T-cell (primary cell): ENCODE data around the gene FAM135A. TPM values are rescaled to one million over a fixed set of nuclear protein-coding genes. Genes with fewer than 3 reads are reported as not detected.
"Not testable (repeated sequence)": the region's sequence is repeated elsewhere in the genome, so short reads cannot be mapped to it uniquely, and the experiment has no call there.

ENCODE experiments used
- ATAC-seq, 4 experiments: fragments of 200-7000 bp in 3 of 4; fragments of 150-1000 bp in 1 of 4; cut with Tn5 transposase; replicated peaks in 1 of 4; 1 replicate in 3 of 4; 2 replicates in 1 of 4; pipeline ENCODE4 v1.10.0; 2021; ENCODE audit warnings: moderate library complexity in 3 of 4, mild to moderate bottlenecking in 2 of 4, moderate number of reproducible peaks in 1 of 4
- CTCF ChIA-PET, 2 donors: fragments of 300-600 bp; sonication (Branson Sonifier 250); formaldehyde crosslinking; loops; one replicate each; lab custom pipeline; 2022; ENCODE audit warnings: antibody characterized with exemption in 2 of 2; lab: Charles Lee
- POLR2A ChIA-PET, 2 donors: fragments of 300-600 bp; sonication (Branson Sonifier 250); formaldehyde crosslinking; loops; one replicate each; lab custom pipeline; 2022; ENCODE audit warnings: antibody characterized with exemption in 2 of 2; lab: Charles Lee
- DNase-seq, 35 experiments: peaks; one replicate each; pipeline versions ENCODE4 v3.0.0 to v3.0.0-alpha.2; 2013 to 2023
- H3K27ac ChIP-seq: one replicate; pipeline ENCODE4 v1.5.1; 2013; ENCODE audit warnings: low read length
- H3K27me3 ChIP-seq, 2 experiments: replicated peaks in 1 of 2; 1 replicate in 1 of 2; 2 replicates in 1 of 2; pipeline versions ENCODE4 v1.6.1 to v1.7.0; 2013; ENCODE audit warnings: low read length in 1 of 2, mixed read lengths in 1 of 2; ENCODE audit not compliant: control insufficient read depth in 2 of 2, insufficient read depth in 2 of 2; ENCODE audit errors: extremely low read depth in 1 of 2
- H3K36me3 ChIP-seq, 2 donors: 1 replicate in 1 of 2; 2 replicates in 1 of 2; pipeline versions ENCODE4 v1.6.1 to v1.7.0; 2013; ENCODE audit warnings: low read length in 1 of 2; ENCODE audit not compliant: control insufficient read depth in 2 of 2, insufficient read depth in 1 of 2; ENCODE audit errors: extremely low read depth in 1 of 2
- H3K4me1 ChIP-seq, 2 experiments: 1 replicate in 1 of 2; 2 replicates in 1 of 2; pipeline versions ENCODE4 v1.6.1 to v1.7.0; 2013; ENCODE audit warnings: low read length in 2 of 2, mixed read lengths in 1 of 2; ENCODE audit not compliant: insufficient read depth in 2 of 2, control insufficient read depth in 1 of 2; ENCODE audit errors: extremely low read depth in 1 of 2
- H3K4me3 ChIP-seq, 2 donors: 1 replicate in 1 of 2; 2 replicates in 1 of 2; pipeline versions ENCODE4 v1.5.1 to v1.7.0; 2013; ENCODE audit warnings: mild to moderate bottlenecking in 2 of 2, low read length in 1 of 2, moderate library complexity in 1 of 2; ENCODE audit not compliant: control insufficient read depth in 1 of 2; ENCODE audit errors: extremely low read depth in 1 of 2
- H3K9me3 ChIP-seq: 2 replicates; pipeline ENCODE4 v1.7.0; 2013
- H3K27ac Mint-ChIP-seq, 2 donors: one replicate each; pipeline ENCODE4 v1.8.0; 2020 to 2021; ENCODE audit warnings: mild to moderate bottlenecking in 2 of 2, mixed read lengths in 2 of 2
- H3K27me3 Mint-ChIP-seq, 2 donors: one replicate each; pipeline ENCODE4 v1.8.0; 2021 to 2022; ENCODE audit warnings: mixed read lengths in 2 of 2
- H3K36me3 Mint-ChIP-seq: one replicate; pipeline ENCODE4 v1.8.0; 2021; ENCODE audit warnings: mixed read lengths
- H3K4me1 Mint-ChIP-seq, 3 donors: one replicate each; pipeline ENCODE4 v1.8.0; 2020 to 2022; ENCODE audit warnings: mixed read lengths in 3 of 3, mild to moderate bottlenecking in 1 of 3
- H3K4me3 Mint-ChIP-seq, 3 donors: one replicate each; pipeline ENCODE4 v1.8.0; 2020 to 2022; ENCODE audit warnings: mild to moderate bottlenecking in 3 of 3, mixed read lengths in 3 of 3, moderate library complexity in 3 of 3
- H3K9me3 Mint-ChIP-seq, 3 donors: one replicate each; pipeline ENCODE4 v1.8.0; 2020 to 2022; ENCODE audit warnings: mixed read lengths in 3 of 3
- WGBS: methylation state at CpG from one replicate; pipeline ENCODE4 v1.1.5; 2013; ENCODE audit warnings: missing lambda C conversion rate; ENCODE audit not compliant: insufficient coverage; 5-methylcytosine and 5-hydroxymethylcytosine counted together
- total RNA-seq, 35 experiments: library from RNA in 6 of 35; stranded (reverse) in 6 of 35; fragments of 120-200 nt in 1 of 35; gene quantifications; one replicate each; pipeline versions ENCODE4 v1.2.1 to v1.2.4 and lab custom pipeline; 2013 to 2026

The FAM135A gene
- total RNA-seq, 5 donors from 2014 or later (not counting 1 experiment from before 2014, with no cell fraction given) = 6.4 to 8.4 (median 7.6) TPM

- WGBS = no CpG with 5 or more reads among the region's 2 CpGs
These were observed 45.9 kb downstream of the FAM135A start for GRCh38 chr6:70459235-70459634.

GRCh38 chr6:70459699-70460098, 46.4 kb downstream of the FAM135A start:
- H3K27ac Mint-ChIP-seq, H3K9me3 Mint-ChIP-seq, ATAC-seq, H3K27me3 ChIP-seq, H3K4me3 Mint-ChIP-seq, DNase-seq, H3K27me3 Mint-ChIP-seq, H3K4me3 ChIP-seq, H3K27ac ChIP-seq, H3K4me1 Mint-ChIP-seq, H3K36me3 ChIP-seq, H3K4me1 ChIP-seq, POLR2A ChIA-PET, H3K9me3 ChIP-seq: not testable (repeated sequence)
- CTCF ChIA-PET = interaction anchor here in 1 of 2 donors (0.6 kb wide), 1 partner anchor 28 kb away, joined by 3 read pairs; no protein-coding TSS in a partner anchor
- 96% methylated on average over 12 of the region's 14 CpGs for WGBS
- peaks cover 26% of the 10 kb centered on the region for H3K36me3 Mint-ChIP-seq

More at GRCh38 chr6:70459235-70459634, 45.9 kb downstream of the FAM135A start:
- Mint-ChIP-seq H3K9me3 (no peaks in the 10 kb centered on the region), H3K36me3 (peaks cover 31% of the 10 kb centered on the region), H3K4me1 (no peaks in the 10 kb centered on the region), H3K27me3 (no peaks in the 10 kb centered on the region), H3K27ac (no peak overlapping the region), H3K4me3 (no peak overlapping the region)
- ATAC-seq (no peak), DNase-seq (no peak)
- no peak overlapping the region for H3K27ac ChIP-seq
- CTCF ChIA-PET = no interaction called here
- no peaks in the 10 kb centered on the region for H3K9me3 ChIP-seq
- no peaks in the 10 kb centered on the region for H3K36me3 ChIP-seq
- no peak overlapping the region for H3K4me3 ChIP-seq
- no peaks in the 10 kb centered on the region for H3K4me1 ChIP-seq
- POLR2A ChIA-PET = no interaction called here
- no peaks in the 10 kb centered on the region for H3K27me3 ChIP-seq

GRCh38 chr6:70470016-70470415, 56.7 kb downstream of the FAM135A start:
- Mint-ChIP-seq H3K9me3 (no peaks in the 10 kb centered on the region), H3K27ac (no peak overlapping the region), H3K4me3 (no peak overlapping the region), H3K4me1 (no peaks in the 10 kb centered on the region), H3K36me3 (peaks cover 37% of the 10 kb centered on the region), H3K27me3 (no peaks in the 10 kb centered on the region)
- Histone ChIP-seq H3K4me3 (no peak overlapping the region), H3K4me1 (no peaks in the 10 kb centered on the region), H3K27ac (no peak overlapping the region), H3K36me3 (peaks cover 0 to 3% of the 10 kb centered on the region in 2 donors), H3K27me3 (no peaks in the 10 kb centered on the region), H3K9me3 (no peaks in the 10 kb centered on the region)
- DNase-seq (no peak), ATAC-seq (no peak)
- ChIA-PET POLR2A (no interaction called here), CTCF (no interaction called here)

GRCh38 chr6:70470510-70470909, 57.2 kb downstream of the FAM135A start:
- WGBS = no CpG with 5 or more reads among the region's 3 CpGs
- ATAC-seq, H3K27ac Mint-ChIP-seq, CTCF ChIA-PET, H3K4me3 Mint-ChIP-seq, H3K27me3 ChIP-seq, H3K27ac ChIP-seq, DNase-seq, H3K9me3 Mint-ChIP-seq, H3K27me3 Mint-ChIP-seq, H3K36me3 ChIP-seq, H3K4me1 ChIP-seq, H3K4me1 Mint-ChIP-seq, POLR2A ChIA-PET, H3K9me3 ChIP-seq, H3K4me3 ChIP-seq: not testable (repeated sequence)
- peaks cover 35% of the 10 kb centered on the region for H3K36me3 Mint-ChIP-seq

GRCh38 chr6:70474751-70475150, 61.4 kb downstream of the FAM135A start:
- no peaks in the 10 kb centered on the region for H3K27me3 ChIP-seq
- H3K36me3 ChIP-seq = peaks cover 0 to 8% of the 10 kb centered on the region in 2 donors
- no peaks in the 10 kb centered on the region for H3K4me1 ChIP-seq
- H3K27ac ChIP-seq = no peak overlapping the region
- POLR2A ChIA-PET = no interaction called here
- no peak overlapping the region for H3K4me3 ChIP-seq
- Mint-ChIP-seq H3K27ac (no peak overlapping the region), H3K36me3 (peaks cover 47% of the 10 kb centered on the region), H3K4me1 (no peaks in the 10 kb centered on the region), H3K27me3 (no peaks in the 10 kb centered on the region), H3K9me3 (peaks cover 0 to 3% (median 3%) of the 10 kb centered on the region in 3 donors), H3K4me3 (no peak overlapping the region)
- DNase-seq (no peak), ATAC-seq (no peak)
- no peaks in the 10 kb centered on the region for H3K9me3 ChIP-seq
- CTCF ChIA-PET = no interaction called here
- 100% methylated on average over 2 of the region's 3 CpGs for WGBS

GRCh38 chr6:70479236-70479635, 65.9 kb downstream of the FAM135A start:
- Histone ChIP-seq H3K27ac (no peak overlapping the region), H3K27me3 (no peaks in the 10 kb centered on the region), H3K9me3 (no peaks in the 10 kb centered on the region), H3K36me3 (peaks cover 0 to 12% of the 10 kb centered on the region in 2 donors), H3K4me1 (no peaks in the 10 kb centered on the region), H3K4me3 (no peak overlapping the region)
- DNase-seq (no peak), ATAC-seq (no peak)
- POLR2A ChIA-PET = no interaction called here
- Mint-ChIP-seq H3K4me3 (no peak overlapping the region), H3K9me3 (peaks cover 0 to 3% (median 3%) of the 10 kb centered on the region in 3 donors), H3K36me3 (peaks cover 46% of the 10 kb centered on the region), H3K4me1 (no peaks in the 10 kb centered on the region), H3K27ac (no peak overlapping the region), H3K27me3 (no peaks in the 10 kb centered on the region)
- no CpG with 5 or more reads among the region's 4 CpGs for WGBS
- CTCF ChIA-PET = no interaction called here

GRCh38 chr6:70486638-70487037, 73.3 kb downstream of the FAM135A start:
- not testable (repeated sequence) for H3K27ac ChIP-seq, H3K27me3 Mint-ChIP-seq, H3K4me1 Mint-ChIP-seq, H3K4me1 ChIP-seq, H3K36me3 ChIP-seq, H3K27me3 ChIP-seq, H3K9me3 ChIP-seq, ATAC-seq, H3K9me3 Mint-ChIP-seq, H3K4me3 ChIP-seq, DNase-seq, H3K27ac Mint-ChIP-seq, H3K4me3 Mint-ChIP-seq
- ChIA-PET POLR2A (interaction anchor here in 1 of 2 donors (0.6 kb wide), 1 partner anchor 448 kb away, joined by 5 read pairs; no protein-coding TSS in a partner anchor), CTCF (interaction anchor here in 1 of 2 donors (0.6 kb wide), 1 partner anchor 31 kb away, joined by 7 read pairs; no protein-coding TSS in a partner anchor)
- WGBS = 96% methylated on average over 7 of the region's 9 CpGs
- peaks cover 11% of the 10 kb centered on the region for H3K36me3 Mint-ChIP-seq
